Stimulated activated naive CD8-positive, alpha-beta T cell treated with anti-CD3 and anti-CD28 coated beads, Interleukin-15, Interleukin-2, amounts not matched to agents 100 U/mL and 50 U/mL, for 24 hours (primary cell): ENCODE measurements around the gene TLE1.

Experiments used
- ATAC-seq: fragments of 150-1000 bp; cut with Tn5 transposase; one replicate; pipeline ENCODE4 v1.10.0; 2021
- DNase-seq: peaks from one replicate; pipeline ENCODE4 v3.0.0; 2021

TLE1 gene

DNA sequence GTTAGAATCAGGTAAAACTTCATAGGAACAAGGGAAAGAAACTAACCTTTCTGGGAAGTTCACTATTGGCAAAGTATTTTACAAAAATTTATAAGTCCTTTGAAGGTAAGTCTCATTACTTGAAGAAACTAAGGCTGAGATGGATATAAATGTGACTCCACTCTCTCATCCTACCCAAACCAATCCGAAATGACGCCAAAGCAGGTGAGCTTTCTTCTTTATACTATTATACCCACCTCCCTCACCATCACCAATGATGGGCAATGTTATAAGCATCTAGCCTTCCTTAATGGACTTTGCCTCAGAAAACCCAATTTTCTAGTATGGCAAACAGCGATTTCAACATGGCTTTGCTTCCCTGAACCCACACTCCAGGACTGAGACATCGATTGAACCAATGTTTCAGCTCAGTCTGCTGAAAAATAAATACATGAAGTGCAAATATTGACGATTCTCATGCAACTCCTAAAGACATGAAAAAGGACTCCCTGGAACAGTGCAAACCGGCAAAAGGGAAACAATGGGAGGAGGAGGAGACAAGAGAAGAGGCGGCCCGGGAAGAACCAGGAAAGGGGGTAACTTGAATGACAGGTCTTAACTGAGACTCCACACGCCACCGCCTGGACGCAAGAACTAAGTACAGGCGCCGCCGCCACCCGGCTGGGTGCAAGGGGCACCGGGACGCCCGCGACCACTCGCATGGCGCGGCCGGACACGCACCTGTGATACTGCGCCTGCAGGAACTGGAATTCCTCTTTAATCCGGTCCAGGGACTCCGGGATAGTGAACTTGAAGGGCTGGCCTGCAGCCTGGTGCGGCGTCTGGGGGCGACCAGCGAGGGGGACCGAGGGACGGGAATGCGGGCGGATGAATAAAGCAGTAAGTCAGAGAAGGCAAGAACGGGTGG, 2.5 kb downstream of the TLE1 start:
- DNase-seq (peak; percentile 57), ATAC-seq (no peak)

DNA sequence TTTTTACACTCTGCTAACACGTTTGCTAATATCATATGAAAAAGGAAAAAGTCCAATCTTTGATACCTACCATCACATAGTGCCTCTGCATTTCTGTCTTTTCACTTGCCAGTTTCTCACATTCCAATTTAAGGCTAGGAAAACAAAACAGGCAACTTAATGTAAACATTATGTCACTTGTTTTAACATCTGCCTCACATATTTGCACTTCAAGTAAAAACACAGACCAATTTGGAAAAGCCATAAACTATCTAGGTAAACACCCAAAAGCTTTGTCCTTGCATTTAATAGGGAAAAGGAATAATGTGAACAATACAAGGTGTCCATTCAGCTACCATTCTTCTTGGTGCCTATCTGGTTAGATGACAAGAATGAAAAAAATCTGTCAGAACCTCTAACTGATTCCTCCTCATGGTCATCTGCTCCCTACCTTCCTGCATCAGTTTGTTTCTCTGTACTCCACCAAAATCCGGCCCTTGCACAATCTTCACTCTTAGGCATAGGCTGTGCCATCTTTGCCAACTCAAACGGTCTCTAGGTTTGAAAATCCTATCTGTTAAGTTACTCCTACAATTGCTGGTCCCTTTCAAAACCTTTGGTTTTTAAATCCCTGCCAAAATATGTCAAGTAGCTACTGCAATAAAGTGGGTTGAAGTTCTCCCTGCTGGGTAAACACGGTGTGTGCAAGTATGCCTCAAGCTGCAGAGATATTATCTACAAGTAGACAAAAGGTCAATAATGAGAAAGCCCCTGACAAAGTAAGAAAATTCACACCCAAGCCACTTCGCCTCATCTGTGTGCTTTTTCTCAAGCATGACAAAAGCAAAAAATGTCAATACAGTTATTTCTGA, 3.4 kb downstream of the TLE1 start:
- ATAC-seq = no peak
- no peak for DNase-seq

DNA sequence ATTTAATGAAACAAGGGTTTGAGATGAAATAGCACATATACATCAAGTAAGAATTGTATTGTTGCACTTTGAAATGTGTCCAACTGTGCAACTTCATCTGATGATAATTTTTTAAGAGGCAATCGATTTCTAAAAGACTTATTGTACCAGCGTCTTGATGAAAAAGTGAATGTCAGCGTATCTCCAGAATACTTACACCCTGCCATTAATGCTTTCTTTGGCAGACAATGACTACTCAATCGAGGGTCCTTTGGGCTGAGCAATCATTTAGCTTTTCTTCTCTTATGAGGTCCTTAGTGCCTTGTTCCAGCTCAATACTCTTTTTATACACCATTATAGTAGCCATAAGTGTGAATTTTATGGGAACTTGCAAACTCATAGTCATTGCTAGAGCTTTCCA, 4.7 kb downstream of the TLE1 start:
- DNase-seq (no peak), ATAC-seq (no peak)

DNA sequence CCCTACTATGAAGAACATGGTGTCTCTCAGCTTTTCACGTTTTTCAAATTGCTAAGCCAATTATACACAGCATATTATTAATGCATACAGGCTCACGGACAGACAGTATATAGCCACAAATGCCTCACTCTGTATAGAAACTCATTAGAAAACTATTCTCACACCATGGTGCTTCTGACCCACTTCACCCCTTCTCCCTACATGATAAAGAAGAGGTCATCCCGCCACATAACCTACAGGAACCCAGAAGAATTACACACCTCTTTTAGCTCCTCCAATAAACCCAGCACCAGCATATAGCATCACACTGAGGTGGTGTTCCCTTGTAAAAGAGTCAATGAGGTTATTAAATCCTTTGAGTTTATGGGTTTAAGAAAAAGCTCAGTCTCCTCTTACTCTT, 5.6 kb downstream of the TLE1 start:
- ATAC-seq (no peak), DNase-seq (no peak)

DNA sequence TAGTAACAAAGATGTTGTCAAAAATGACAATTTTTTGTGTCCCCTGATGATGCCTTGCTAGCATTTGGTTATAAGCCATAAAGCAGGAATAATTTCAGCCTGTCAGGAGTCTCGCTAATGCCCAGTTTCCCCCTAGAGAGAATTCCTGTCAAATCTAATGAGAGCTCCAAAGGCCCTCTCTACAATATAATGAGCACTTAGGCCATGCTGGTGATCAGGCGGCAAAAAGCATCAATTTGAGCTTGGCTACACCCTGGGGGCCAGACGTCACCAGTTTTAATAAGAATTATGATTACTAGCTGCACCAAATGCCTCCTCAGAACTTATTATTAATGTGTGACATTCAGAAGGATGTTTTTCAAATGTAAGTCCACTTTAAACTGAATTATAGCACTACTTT, 6.1 kb downstream of the TLE1 start:
- DNase-seq = no peak
- no peak for ATAC-seq

DNA sequence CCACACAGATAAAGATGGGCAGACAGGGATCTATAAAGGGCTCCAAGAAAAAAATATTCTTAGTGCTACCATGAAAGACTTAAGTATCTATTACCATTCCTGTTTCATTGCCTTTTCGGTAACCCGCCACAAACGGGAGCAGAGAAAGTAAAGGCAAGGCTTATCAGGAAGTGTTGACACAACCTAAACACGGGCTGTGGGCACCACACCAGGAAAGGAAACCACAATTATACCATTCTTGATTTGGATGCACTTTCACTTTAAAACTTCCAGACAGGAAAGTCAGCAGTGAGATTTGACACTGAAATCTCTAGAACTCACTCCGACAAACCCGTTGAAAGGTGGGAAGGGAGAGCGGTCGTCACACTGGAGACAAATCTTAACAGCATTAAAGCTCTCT, 6.5 kb downstream of the TLE1 start:
- ATAC-seq = no peak
- no peak for DNase-seq

- ATAC-seq = no peak
- no peak for DNase-seq
Measured at GRCh38 chr9:81682177-81682576, 7.2 kb downstream of the TLE1 start.

DNA sequence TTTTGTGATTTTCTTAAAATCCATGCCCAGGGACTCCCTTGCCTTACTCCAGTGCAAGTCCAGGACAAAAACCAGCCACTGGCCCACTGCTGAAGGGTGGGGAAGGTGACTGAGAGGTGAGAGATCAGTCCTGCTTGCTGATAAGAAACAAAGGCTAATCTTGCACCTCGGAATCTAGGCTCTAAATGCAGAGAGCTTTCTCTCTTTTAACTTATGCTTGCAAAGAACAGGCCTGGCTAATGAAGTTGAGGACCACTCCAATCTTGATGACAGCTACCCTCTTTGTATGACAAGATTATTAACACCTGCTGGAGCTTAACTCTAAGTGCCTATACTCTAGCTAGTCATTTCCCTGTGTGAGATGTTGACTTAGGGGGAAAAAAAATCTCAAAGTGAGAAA, 8.8 kb downstream of the TLE1 start:
- DNase-seq (no peak), ATAC-seq (no peak)

- ATAC-seq (no peak), DNase-seq (no peak)
Measured at GRCh38 chr9:81680006-81680405, 9.3 kb downstream of the TLE1 start.

GRCh38 chr9:81678088-81678487, 11.3 kb downstream of the TLE1 start:
- ATAC-seq (no peak), DNase-seq (no peak)

- DNase-seq (no peak), ATAC-seq (no peak)
Measured at GRCh38 chr9:81676395-81676794, 13.0 kb downstream of the TLE1 start.

DNA sequence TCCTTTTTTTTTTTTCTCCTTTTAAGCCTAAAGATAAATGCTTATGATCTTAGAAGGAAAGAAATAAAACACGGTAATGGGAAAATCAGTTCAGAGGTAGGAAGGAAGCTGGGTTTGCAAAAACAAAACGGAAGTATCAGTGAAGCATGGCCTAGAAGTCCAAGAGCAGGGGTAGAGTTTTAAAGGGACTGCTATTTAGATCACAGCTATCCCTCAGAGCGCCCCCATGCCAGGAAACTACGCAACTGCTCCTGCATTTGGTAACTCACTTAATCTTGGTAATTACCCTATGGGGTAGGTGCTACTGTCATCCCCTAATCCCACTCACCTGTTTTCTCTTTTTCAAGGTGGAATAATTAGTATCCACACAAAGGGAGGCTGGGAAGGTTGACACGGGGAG, 16.0 kb downstream of the TLE1 start:
- no peak for ATAC-seq

GRCh38 chr9:81671880-81672280, 17.5 kb downstream of the TLE1 start:
- ATAC-seq (no peak), DNase-seq (no peak)

More for the DNA sequence above, 16.0 kb downstream of the TLE1 start:
- DNase-seq = no peak

DNA sequence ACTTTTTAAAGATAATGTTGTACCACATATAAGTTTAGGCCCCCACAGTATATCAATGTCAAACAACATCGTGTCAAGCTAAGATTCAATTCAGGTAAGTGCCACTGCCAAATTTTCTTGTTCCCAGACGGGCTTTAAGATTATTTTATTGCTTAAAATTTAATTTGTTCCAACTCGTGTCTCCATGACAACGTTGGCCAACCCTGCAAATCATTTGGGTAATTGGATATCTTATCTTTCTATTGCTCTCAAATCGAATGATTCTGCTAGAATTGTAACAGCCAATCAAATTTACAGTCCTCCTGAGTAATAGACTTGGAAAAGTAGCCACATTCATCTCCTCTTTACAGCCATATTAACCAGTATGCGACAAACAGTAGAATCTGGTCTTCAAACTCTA, 19.5 kb downstream of the TLE1 start:
- DNase-seq (no peak), ATAC-seq (no peak)

DNA sequence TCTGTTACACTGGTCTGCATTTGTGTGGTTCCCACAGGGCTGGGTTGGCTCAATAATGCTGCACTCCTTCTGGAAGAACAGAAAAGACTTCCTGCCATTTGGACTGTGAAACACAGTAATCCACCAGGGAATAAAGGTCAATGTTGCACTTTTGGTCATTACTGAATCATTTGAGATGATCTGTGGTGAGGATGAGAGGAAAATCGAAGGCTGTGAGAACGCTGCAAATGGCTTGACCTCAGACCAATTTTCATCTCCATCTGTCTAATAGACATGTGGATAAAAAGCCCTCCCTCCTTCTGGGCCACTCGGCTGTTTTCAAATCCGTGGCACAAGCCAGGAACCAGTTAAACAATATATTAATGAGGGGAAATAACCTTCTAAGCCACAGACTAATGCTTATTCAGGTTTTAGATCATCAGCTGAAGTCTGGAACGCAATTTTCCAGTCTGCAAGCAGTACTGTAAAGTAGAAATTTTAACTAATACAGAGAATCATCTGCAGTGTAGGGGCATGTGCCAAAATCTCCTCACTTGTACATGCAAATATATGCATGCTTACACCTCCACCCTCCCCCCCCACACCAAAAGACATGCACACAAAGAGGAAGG, 20.2 kb downstream of the TLE1 start:
- ATAC-seq = no peak
- no peak for DNase-seq

DNA sequence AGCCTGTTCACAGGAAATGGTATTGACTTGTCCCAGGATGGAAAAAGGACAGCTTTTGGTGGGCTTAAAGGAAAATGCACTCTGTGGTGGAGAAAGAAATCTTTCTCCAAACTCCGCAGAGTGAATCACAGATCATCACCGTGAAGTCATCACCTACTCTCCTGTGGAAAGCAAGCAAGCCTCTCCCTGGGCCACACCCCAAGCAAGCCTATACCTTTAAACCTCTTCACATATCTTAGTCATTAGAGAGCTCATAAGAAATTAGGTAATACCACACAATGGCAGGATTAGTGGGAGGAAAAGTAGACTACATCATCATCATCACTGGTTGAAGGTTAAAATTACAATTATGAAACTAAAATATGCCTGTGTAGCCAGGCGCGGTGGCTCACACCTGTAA, 23.2 kb downstream of the TLE1 start:
- DNase-seq (no peak), ATAC-seq (no peak)

DNA sequence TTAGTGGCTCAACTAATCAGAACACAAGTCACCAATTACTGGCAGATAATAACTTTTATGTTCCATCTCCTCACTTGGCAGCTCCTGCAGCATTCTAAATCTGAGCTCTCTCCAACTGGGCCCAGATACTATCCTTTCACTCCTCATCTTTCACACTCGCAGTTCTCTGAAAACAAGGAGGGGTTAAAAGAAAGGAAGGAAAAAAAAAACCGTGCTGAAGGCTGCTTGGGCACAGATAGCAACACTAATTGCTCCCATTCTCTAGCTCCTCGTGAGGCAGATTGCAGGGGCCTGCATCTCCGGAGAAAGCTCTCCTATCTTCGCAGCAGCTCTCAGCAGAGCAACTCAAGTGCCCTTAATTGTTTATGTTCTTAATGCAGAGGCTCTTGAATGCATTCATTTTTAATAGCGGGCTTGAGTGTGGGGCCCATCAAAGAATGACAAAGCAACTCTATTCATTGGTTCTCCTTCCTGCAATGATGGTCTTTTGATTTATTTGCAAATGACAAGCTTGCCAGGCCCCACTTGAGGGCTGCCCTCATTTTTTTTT, 23.9 kb downstream of the TLE1 start:
- DNase-seq (no peak), ATAC-seq (no peak)

GRCh38 chr9:81664638-81665222, 24.6 kb downstream of the TLE1 start:
- no peak for DNase-seq
- ATAC-seq = no peak

DNA sequence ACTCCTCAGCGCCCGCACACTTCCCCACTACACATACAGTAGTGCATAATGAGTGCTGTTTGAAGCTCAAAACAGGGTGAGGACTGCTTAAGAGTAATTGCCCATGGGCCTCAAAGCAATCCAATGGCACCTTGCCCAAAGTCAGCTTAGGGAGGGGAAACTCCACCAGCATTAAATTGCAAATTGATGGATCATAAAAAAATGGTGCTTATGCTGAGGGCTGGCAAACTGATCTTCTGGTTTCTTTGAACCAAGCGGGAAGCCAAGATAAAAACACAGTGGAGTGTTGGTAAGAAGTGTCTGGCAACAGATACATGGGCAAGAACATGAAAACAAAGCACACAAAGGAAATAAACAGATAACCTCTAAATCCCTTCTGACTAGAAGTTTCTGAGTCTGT, 28.0 kb downstream of the TLE1 start:
- no peak for DNase-seq
- ATAC-seq = no peak

- DNase-seq (no peak), ATAC-seq (no peak)
Measured at GRCh38 chr9:81656871-81657337, 32.4 kb downstream of the TLE1 start.

DNA sequence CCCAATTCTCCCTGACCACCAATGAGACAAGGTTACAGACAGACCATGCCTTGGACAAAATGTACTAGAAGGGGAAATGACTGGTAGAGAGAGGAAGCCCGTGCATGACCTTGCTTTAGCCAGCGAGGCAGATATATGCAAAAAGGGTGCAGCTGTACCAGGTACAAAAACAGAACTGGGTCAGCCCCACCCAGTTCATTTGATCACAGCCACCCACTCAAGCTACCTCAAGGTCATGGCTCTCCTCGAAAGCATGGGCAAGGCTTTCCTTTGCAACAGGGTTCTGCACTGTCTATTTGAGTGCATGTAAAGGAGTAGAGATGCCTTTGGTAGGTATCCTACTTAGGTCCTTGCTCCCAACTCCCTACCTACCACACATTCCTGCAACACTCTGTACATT, 33.3 kb downstream of the TLE1 start:
- DNase-seq (peak; percentile 5), ATAC-seq (peak; percentile 43)

- no peak for DNase-seq
- no peak for ATAC-seq
Measured at GRCh38 chr9:81653240-81653639, 36.1 kb downstream of the TLE1 start.
